Activated T-helper 17 cell treated with anti-CD3 and anti-CD28 coated beads, Interleukin-2, amount 50 U/mL, for 72 hours (primary cell): ENCODE measurements around the gene BTBD16. TPM values are rescaled to one million over a fixed set of nuclear protein-coding genes. Genes with fewer than 3 reads are reported as not detected.

Experiments
- ATAC-seq: fragments of 150-1000 bp; cut with Tn5 transposase; replicated peaks from 2 replicates; pipeline ENCODE4 v1.10.0; 2021; ENCODE audit warnings: mild to moderate bottlenecking, moderate library complexity
- H3K27ac Mint-ChIP-seq: one replicate; pipeline ENCODE4 v1.8.0; 2022; ENCODE audit warnings: mixed read lengths
- H3K27me3 Mint-ChIP-seq: one replicate; pipeline ENCODE4 v1.8.0; 2022; ENCODE audit warnings: mixed read lengths
- H3K36me3 Mint-ChIP-seq: one replicate; pipeline ENCODE4 v1.8.0; 2022; ENCODE audit warnings: low read depth, mild to moderate bottlenecking, mixed read lengths
- H3K4me1 Mint-ChIP-seq: one replicate; pipeline ENCODE4 v1.8.0; 2022; ENCODE audit warnings: mixed read lengths
- H3K4me3 Mint-ChIP-seq: one replicate; pipeline ENCODE4 v1.8.0; 2022; ENCODE audit warnings: mild to moderate bottlenecking, mixed read lengths
- H3K9me3 Mint-ChIP-seq: one replicate; pipeline ENCODE4 v1.8.0; 2022; ENCODE audit warnings: mixed read lengths
- total RNA-seq, 2 donors: library from RNA; stranded (reverse); gene quantifications; one replicate each; pipeline ENCODE4 v1.2.3, GENCODE V29; 2022

The BTBD16 gene
- total RNA-seq, 2 donors from 2014 or later = not detected

- Mint-ChIP-seq H3K27me3 (peaks cover 4% of the 10 kb centered on the region), H3K4me1 (no peaks in the 10 kb centered on the region), H3K36me3 (no peaks in the 10 kb centered on the region), H3K4me3 (no peak overlapping the region), H3K27ac (no peak overlapping the region), H3K9me3 (no peaks in the 10 kb centered on the region)
- ATAC-seq = no peak
Measured at GRCh38 chr10:122302315-122302714, 31.2 kb downstream of the BTBD16 start.

GRCh38 chr10:122303271-122304053 is 32.4 kb downstream of the BTBD16 start:
- Mint-ChIP-seq H3K9me3 (no peaks in the 10 kb centered on the region), H3K36me3 (no peaks in the 10 kb centered on the region), H3K4me1 (no peaks in the 10 kb centered on the region), H3K4me3 (no peak overlapping the region), H3K27ac (no peak overlapping the region), H3K27me3 (peaks cover 4% of the 10 kb centered on the region)
- no peak for ATAC-seq

GRCh38 chr10:122304054-122304579 is 33.0 kb downstream of the BTBD16 start:
- H3K4me3 Mint-ChIP-seq = no peak overlapping the region
- ATAC-seq = no peak
- H3K9me3 Mint-ChIP-seq = no peaks in the 10 kb centered on the region
- H3K4me1 Mint-ChIP-seq = no peaks in the 10 kb centered on the region
- H3K27me3 Mint-ChIP-seq = peaks cover 7% of the 10 kb centered on the region
- no peaks in the 10 kb centered on the region for H3K36me3 Mint-ChIP-seq
- H3K27ac Mint-ChIP-seq = no peak overlapping the region

GRCh38 chr10:122306282-122306681 is 35.2 kb downstream of the BTBD16 start:
- Mint-ChIP-seq H3K4me3 (no peak overlapping the region), H3K36me3 (no peaks in the 10 kb centered on the region), H3K9me3 (no peaks in the 10 kb centered on the region), H3K27me3 (peaks cover 15% of the 10 kb centered on the region), H3K27ac (no peak overlapping the region), H3K4me1 (no peaks in the 10 kb centered on the region)
- ATAC-seq = no peak

GRCh38 chr10:122306744-122307143 is 35.6 kb downstream of the BTBD16 start:
- H3K4me3 Mint-ChIP-seq = no peak overlapping the region
- H3K27me3 Mint-ChIP-seq = peaks cover 19% of the 10 kb centered on the region
- H3K9me3 Mint-ChIP-seq = no peaks in the 10 kb centered on the region
- no peaks in the 10 kb centered on the region for H3K36me3 Mint-ChIP-seq
- H3K27ac Mint-ChIP-seq = no peak overlapping the region
- no peak for ATAC-seq
- H3K4me1 Mint-ChIP-seq = no peaks in the 10 kb centered on the region

GRCh38 chr10:122307669-122308416 is 36.7 kb downstream of the BTBD16 start:
- Mint-ChIP-seq H3K36me3 (no peaks in the 10 kb centered on the region), H3K27me3 (peaks cover 24% of the 10 kb centered on the region), H3K27ac (no peak overlapping the region), H3K9me3 (no peaks in the 10 kb centered on the region), H3K4me3 (no peak overlapping the region), H3K4me1 (no peaks in the 10 kb centered on the region)
- no peak for ATAC-seq

GRCh38 chr10:122308417-122309141 is 37.5 kb downstream of the BTBD16 start:
- Mint-ChIP-seq H3K4me3 (no peak overlapping the region), H3K27me3 (peaks cover 20% of the 10 kb centered on the region), H3K9me3 (no peaks in the 10 kb centered on the region), H3K27ac (no peak overlapping the region), H3K36me3 (no peaks in the 10 kb centered on the region), H3K4me1 (no peaks in the 10 kb centered on the region)
- ATAC-seq = no peak

- Mint-ChIP-seq H3K27me3 (peaks cover 20% of the 10 kb centered on the region), H3K27ac (no peak overlapping the region), H3K36me3 (no peaks in the 10 kb centered on the region), H3K4me1 (no peaks in the 10 kb centered on the region), H3K9me3 (no peaks in the 10 kb centered on the region), H3K4me3 (no peak overlapping the region)
- no peak for ATAC-seq
Measured at GRCh38 chr10:122310311-122311050, 39.4 kb downstream of the BTBD16 start.

GRCh38 chr10:122311051-122311410 is 39.9 kb downstream of the BTBD16 start:
- no peak for ATAC-seq
- H3K4me3 Mint-ChIP-seq = no peak overlapping the region
- H3K4me1 Mint-ChIP-seq = no peaks in the 10 kb centered on the region
- peaks cover 20% of the 10 kb centered on the region for H3K27me3 Mint-ChIP-seq
- no peaks in the 10 kb centered on the region for H3K9me3 Mint-ChIP-seq
- no peaks in the 10 kb centered on the region for H3K36me3 Mint-ChIP-seq
- H3K27ac Mint-ChIP-seq = no peak overlapping the region

- no peaks in the 10 kb centered on the region for H3K9me3 Mint-ChIP-seq
- H3K27ac Mint-ChIP-seq = no peak overlapping the region
- H3K36me3 Mint-ChIP-seq = no peaks in the 10 kb centered on the region
- no peaks in the 10 kb centered on the region for H3K4me1 Mint-ChIP-seq
- peaks cover 23% of the 10 kb centered on the region for H3K27me3 Mint-ChIP-seq
- H3K4me3 Mint-ChIP-seq = no peak overlapping the region
- no peak for ATAC-seq
Measured at GRCh38 chr10:122311716-122312115, 40.6 kb downstream of the BTBD16 start.

- Mint-ChIP-seq H3K9me3 (no peaks in the 10 kb centered on the region), H3K27me3 (peaks cover 15% of the 10 kb centered on the region), H3K4me1 (no peaks in the 10 kb centered on the region), H3K27ac (no peak overlapping the region), H3K4me3 (no peak overlapping the region), H3K36me3 (no peaks in the 10 kb centered on the region)
- ATAC-seq = no peak
Measured at GRCh38 chr10:122316224-122316884, 45.3 kb downstream of the BTBD16 start.

- Mint-ChIP-seq H3K27ac (no peak overlapping the region), H3K4me3 (no peak overlapping the region), H3K4me1 (no peaks in the 10 kb centered on the region), H3K9me3 (peaks cover 4% of the 10 kb centered on the region), H3K36me3 (no peaks in the 10 kb centered on the region), H3K27me3 (peaks cover 36% of the 10 kb centered on the region)
- ATAC-seq = no peak
Measured at GRCh38 chr10:122321960-122322359, 50.9 kb downstream of the BTBD16 start.

GRCh38 chr10:122323189-122323588 is 52.1 kb downstream of the BTBD16 start:
- H3K27me3 Mint-ChIP-seq = peaks cover 36% of the 10 kb centered on the region
- H3K4me1 Mint-ChIP-seq = no peaks in the 10 kb centered on the region
- H3K27ac Mint-ChIP-seq = no peak overlapping the region
- H3K9me3 Mint-ChIP-seq = peaks cover 4% of the 10 kb centered on the region
- ATAC-seq = no peak
- H3K36me3 Mint-ChIP-seq = no peaks in the 10 kb centered on the region
- H3K4me3 Mint-ChIP-seq = no peak overlapping the region
